H1 (cell line): ENCODE measurements around the gene PROSER3. TPM values are rescaled to one million over a fixed set of nuclear protein-coding genes. Genes with fewer than 3 reads are reported as not detected.

ENCODE experiments used
- CTCF ChIA-PET: fragments of 300-600 bp; sonication (Branson Sonifier 250); formaldehyde crosslinking; loops from one replicate; lab custom pipeline; 2021; ENCODE audit not compliant: partially characterized antibody; lab: Charles Lee
- POLR2A ChIA-PET: fragments of 300-600 bp; sonication (Branson Sonifier 250); formaldehyde crosslinking; loops from one replicate; lab custom pipeline; 2021; ENCODE audit warnings: inconsistent platforms; ENCODE audit not compliant: partially characterized antibody; lab: Charles Lee
- DNase-seq, 2 experiments: peaks; one replicate each; pipeline versions ENCODE4 v3.0.0 to v3.0.0-alpha.2; 2010 to 2022; ENCODE audit warnings: low spot score in 2 of 2, low read depth in 1 of 2, mixed read lengths in 1 of 2
- FAIRE-seq: peaks from 2 replicates; lab custom pipeline; 2011; peaks lifted over from hg19 to GRCh38; lab: Jason Lieb, UNC
- H2AFZ ChIP-seq: 2 replicates; pipeline ENCODE4 v1.8.1; 2012; ENCODE audit warnings: low read length, inconsistent platforms
- H2AK5ac ChIP-seq: 2 replicates; pipeline ENCODE4 v1.6.1; 2013; ENCODE audit warnings: low read depth, low read length
- H2BK120ac ChIP-seq: replicated peaks from 2 replicates; pipeline ENCODE3; 2013; ENCODE audit warnings: low read depth, low read length, inconsistent platforms
- H2BK12ac ChIP-seq: 2 replicates; pipeline ENCODE4 v1.6.1; 2013; ENCODE audit warnings: low read depth, low read length
- H2BK15ac ChIP-seq: 2 replicates; pipeline ENCODE4 v1.6.1; 2013; ENCODE audit warnings: low read length
- H2BK20ac ChIP-seq: 2 replicates; pipeline ENCODE4 v1.6.1; 2013; ENCODE audit warnings: low read length
- H2BK5ac ChIP-seq: 2 replicates; pipeline ENCODE4 v1.6.1; 2013; ENCODE audit warnings: low read depth, low read length
- H3K14ac ChIP-seq: 2 replicates; pipeline ENCODE4 v1.6.1; 2013; ENCODE audit warnings: inconsistent platforms; ENCODE audit not compliant: insufficient read length
- H3K18ac ChIP-seq: 2 replicates; pipeline ENCODE4 v1.6.1; 2013; ENCODE audit warnings: low read length; ENCODE audit errors: extremely low read depth
- H3K23ac ChIP-seq: 2 replicates; pipeline ENCODE4 v1.6.1; 2013; ENCODE audit warnings: inconsistent platforms; ENCODE audit not compliant: insufficient read length
- H3K23me2 ChIP-seq: 2 replicates; pipeline ENCODE4 v1.6.1; 2013; ENCODE audit warnings: low read depth, low read length
- H3K27ac ChIP-seq: 2 replicates; pipeline ENCODE4 v1.6.1; 2011; ENCODE audit warnings: low read depth, low read length, inconsistent platforms
- H3K27me3 ChIP-seq, 4 experiments: replicated peaks in 1 of 4; 1 replicate in 1 of 4; 2 replicates in 3 of 4; pipeline versions ENCODE4 v1.6.1 to v1.8.1; 2011 to 2013; ENCODE audit warnings: low read length in 3 of 4, mild to moderate bottlenecking in 3 of 4, inconsistent platforms in 2 of 4, mixed read lengths in 2 of 4, moderate library complexity in 1 of 4; ENCODE audit not compliant: control insufficient read depth in 3 of 4, insufficient read depth in 3 of 4; ENCODE audit errors: extremely low read depth in 1 of 4
- H3K36me3 ChIP-seq, 4 experiments: 2 replicates each; pipeline versions ENCODE4 v1.6.1 to v1.8.1; 2011 to 2013; ENCODE audit warnings: mild to moderate bottlenecking in 4 of 4, low read length in 3 of 4, moderate library complexity in 2 of 4, control low read depth in 1 of 4, inconsistent platforms in 1 of 4; ENCODE audit not compliant: insufficient read depth in 4 of 4, control insufficient read depth in 2 of 4
- H3K4ac ChIP-seq: replicated peaks from 2 replicates; pipeline ENCODE3; 2013; ENCODE audit warnings: low read length, low read depth, mixed read lengths, inconsistent platforms; ENCODE audit not compliant: insufficient read length
- H3K4me1 ChIP-seq, 4 experiments: replicated peaks in 1 of 4; 1 replicate in 1 of 4; 2 replicates in 3 of 4; pipeline versions ENCODE4 v1.6.1 to v1.8.1; 2011 to 2013; ENCODE audit warnings: low read length in 3 of 4, inconsistent platforms in 2 of 4, mixed read lengths in 1 of 4; ENCODE audit not compliant: insufficient read depth in 4 of 4, control insufficient read depth in 3 of 4
- H3K4me2 ChIP-seq, 2 experiments: 2 replicates each; pipeline versions ENCODE4 v1.6.1 to v1.8.1; 2011 to 2013; ENCODE audit warnings: low read depth in 2 of 2, low read length in 2 of 2, control low read depth in 1 of 2, inconsistent platforms in 1 of 2, mild to moderate bottlenecking in 1 of 2; ENCODE audit not compliant: insufficient read depth in 1 of 2
- H3K4me3 ChIP-seq, 4 experiments: fragments of 200-600, 300-600 bp in 1 of 4; sonication (generic), shearing (Covaris generic), sonication (Bioruptor Twin) in 1 of 4; 2 replicates each; pipeline versions ENCODE4 v1.5.1 to v1.8.1; 2011 to 2016; ENCODE audit warnings: low read length in 4 of 4, low read depth in 3 of 4, control low read depth in 2 of 4, inconsistent platforms in 2 of 4, mild to moderate bottlenecking in 2 of 4, mixed read lengths in 1 of 4, moderate library complexity in 1 of 4; ENCODE audit not compliant: insufficient read depth in 2 of 4; ENCODE audit errors: extremely low read depth in 1 of 4
- H3K56ac ChIP-seq: replicated peaks from 2 replicates; pipeline ENCODE3; 2013; ENCODE audit warnings: low read depth, mild to moderate bottlenecking, mixed read lengths, low read length, inconsistent platforms; ENCODE audit not compliant: insufficient read length
- H3K79me1 ChIP-seq: 2 replicates; pipeline ENCODE4 v1.6.1; 2013; ENCODE audit warnings: low read depth, low read length, control low read depth
- H3K79me2 ChIP-seq, 2 experiments: 2 replicates each; pipeline versions ENCODE4 v1.6.1 to v1.8.1; 2012 to 2013; ENCODE audit warnings: low read length in 2 of 2, mild to moderate bottlenecking in 2 of 2, inconsistent platforms in 1 of 2; ENCODE audit not compliant: insufficient read depth in 2 of 2, control insufficient read depth in 1 of 2
- H3K9ac ChIP-seq, 4 experiments: replicated peaks in 1 of 4; 1 replicate in 1 of 4; 2 replicates in 3 of 4; pipeline versions ENCODE4 v1.6.1 to v1.8.1; 2011 to 2013; ENCODE audit warnings: low read depth in 3 of 4, low read length in 3 of 4, control low read depth in 2 of 4, mild to moderate bottlenecking in 2 of 4, moderate library complexity in 2 of 4, inconsistent platforms in 1 of 4; ENCODE audit errors: extremely low read depth in 1 of 4
- H3K9me3 ChIP-seq, 2 experiments: 2 replicates each; pipeline versions ENCODE4 v1.6.1 to v1.8.1; 2012 to 2013; ENCODE audit warnings: mild to moderate bottlenecking in 2 of 2, moderate library complexity in 2 of 2, control low read depth in 1 of 2, inconsistent platforms in 1 of 2, low read depth in 1 of 2, low read length in 1 of 2, mixed read lengths in 1 of 2; ENCODE audit not compliant: insufficient read depth in 2 of 2
- H4K20me1 ChIP-seq, 2 experiments: replicated peaks in 1 of 2; 2 replicates each; pipeline versions ENCODE3 to v1.8.1; 2011 to 2013; ENCODE audit warnings: inconsistent platforms in 2 of 2, low read length in 2 of 2, mild to moderate bottlenecking in 1 of 2; ENCODE audit not compliant: insufficient read depth in 2 of 2, control insufficient read depth in 1 of 2
- H4K5ac ChIP-seq: 2 replicates; pipeline ENCODE4 v1.6.1; 2013; ENCODE audit warnings: low read length, low read depth, mixed read lengths, inconsistent platforms; ENCODE audit not compliant: insufficient read length
- H4K8ac ChIP-seq: 2 replicates; pipeline ENCODE4 v1.8.0; 2013; ENCODE audit warnings: mild to moderate bottlenecking, moderate library complexity, low read length, inconsistent platforms; ENCODE audit not compliant: insufficient read depth; ENCODE audit errors: extremely low read depth
- H4K91ac ChIP-seq: replicated peaks from 2 replicates; pipeline ENCODE3; 2013; ENCODE audit warnings: low read length, mixed read lengths, inconsistent platforms; ENCODE audit not compliant: insufficient read length
- BCL11A ChIP-seq, 2 experiments: IDR thresholded peaks; one replicate each; pipeline ENCODE4 v1.6.1; 2011; ENCODE audit warnings: low read depth in 2 of 2, low read length in 2 of 2, mild to moderate bottlenecking in 2 of 2
- HDAC2 ChIP-seq, 2 experiments: fragments of 300-600 bp in 1 of 2; sonication (generic) in 1 of 2; IDR thresholded peaks; 2 replicates each; pipeline ENCODE4 v1.6.1; 2011 to 2012; ENCODE audit warnings: low read depth in 2 of 2, low read length in 2 of 2, mild to moderate bottlenecking in 2 of 2, moderate library complexity in 2 of 2, borderline replicate concordance in 1 of 2, inconsistent platforms in 1 of 2
- MAX ChIP-seq: IDR thresholded peaks from 2 replicates; pipeline ENCODE4 v1.6.1; 2012; ENCODE audit warnings: inconsistent platforms
- NANOG ChIP-seq: IDR thresholded peaks from 2 replicates; pipeline ENCODE4 v1.6.1; 2011; ENCODE audit warnings: low read length, low read depth, mild to moderate bottlenecking, inconsistent platforms; ENCODE audit not compliant: insufficient read depth, poor library complexity, severe bottlenecking
- RBBP5 ChIP-seq: IDR thresholded peaks from 2 replicates; pipeline ENCODE4 v1.7.1; 2012; ENCODE audit warnings: low read depth, mild to moderate bottlenecking, inconsistent platforms, low read length, moderate library complexity, borderline replicate concordance
- RFX5 ChIP-seq: IDR thresholded peaks from 2 replicates; pipeline ENCODE4 v1.6.1; 2011; ENCODE audit warnings: low read depth, low read length, improper control_type of control experiment, borderline replicate concordance
- SIX5 ChIP-seq: IDR thresholded peaks from 2 replicates; pipeline ENCODE4 v1.6.1; 2011; ENCODE audit warnings: mild to moderate bottlenecking, low read depth, low read length
- SP1 ChIP-seq: IDR thresholded peaks from 2 replicates; pipeline ENCODE4 v1.6.1; 2011; ENCODE audit warnings: low read depth, low read length
- SP2 ChIP-seq: IDR thresholded peaks from 2 replicates; pipeline ENCODE4 v1.6.1; 2012; ENCODE audit warnings: mild to moderate bottlenecking, low read length, inconsistent platforms
- SP4 ChIP-seq: IDR thresholded peaks from 2 replicates; pipeline ENCODE4 v1.6.1; 2012; ENCODE audit warnings: low read length, inconsistent platforms
- WGBS, 2 experiments: shearing (Covaris generic) in 1 of 2; methylation state at CpG; one replicate each; pipeline versions ENCODE4 v1.1.6 to v1.1.7; 2013 to 2015; ENCODE audit warnings: low lambda C conversion rate in 2 of 2, mixed read lengths in 2 of 2, inconsistent platforms in 1 of 2, low coverage in 1 of 2, missing lambda C conversion rate in 1 of 2; ENCODE audit not compliant: insufficient replicate concordance in 2 of 2, insufficient coverage in 1 of 2, insufficient read length in 1 of 2; ENCODE audit errors: extremely low coverage in 1 of 2, missing lambda C conversion rate in 1 of 2; 5-methylcytosine and 5-hydroxymethylcytosine counted together
- polyA plus RNA-seq, 7 experiments: library from polyadenylated mRNA; depleted of rRNA in 3 of 7; stranded (reverse) in 5 of 7; unstranded in 2 of 7; fragments of >200 nt in 5 of 7; fragments of 200-250 nt in 2 of 7; gene quantifications; 1 replicate in 5 of 7; 2 replicates in 1 of 7; 4 replicates in 1 of 7; pipeline versions ENCODE4 v1.2.1 to v1.2.3, GENCODE V29; 2011 to 2013; ENCODE audit warnings: missing spikeins in 2 of 7, mixed read lengths in 2 of 7
- total RNA-seq: library from RNA; stranded (reverse); fragmentation: NEBNext Ultra II Directional; extraction: Animal tissue kit (Norgen Biotek cat#: 25700); gene quantifications from 2 replicates; pipeline ENCODE4 v1.2.1, GENCODE V29; 2021

PROSER3 gene
- total and polyA plus RNA-seq, 2 of the 8 experiments (the other 6 are each of a cell fraction or from before 2014, with no cell fraction given), result 17.8 to 28.9 TPM

- Histone ChIP-seq H3K4ac (no peak overlapping the region), H2BK15ac (no peak overlapping the region), H3K23me2 (peaks cover 4% of the 10 kb centered on the region; the same call in 1 of the 2 replicates), H3K18ac (no peak overlapping the region), H3K4me3 (no peak overlapping the region), H3K4me1 (peaks cover 0 to 21% (median 17%) of the 10 kb centered on the region in 4 experiments; a peak in 6 of 7 replicates), H2AK5ac (no peak overlapping the region), H3K27me3 (peaks cover 0 to 8% (median 7%) of the 10 kb centered on the region in 4 experiments; a peak in 3 of 7 replicates), H2BK12ac (no peak overlapping the region), H3K79me1 (no peaks in the 10 kb centered on the region; the same call in 1 of the 2 replicates), H4K20me1 (peaks cover 0 to 5% of the 10 kb centered on the region in 2 experiments), H2AFZ (no peak overlapping the region), H4K5ac (no peak overlapping the region), H2BK120ac (no peak overlapping the region), H3K27ac (no peak overlapping the region), H3K36me3 (peaks cover 0 to 3% (median 0%) of the 10 kb centered on the region in 4 experiments; a peak in 1 of 8 replicates), H4K91ac (no peak overlapping the region), H2BK20ac (no peak overlapping the region), H3K23ac (no peak overlapping the region), H3K9ac (no peak overlapping the region), H3K56ac (no peak overlapping the region), H2BK5ac (no peak overlapping the region), H3K79me2 (no peaks in the 10 kb centered on the region), H3K9me3 (no peaks in the 10 kb centered on the region), H3K4me2 (no peak overlapping the region), H4K8ac (no peak overlapping the region), H3K14ac (no peak overlapping the region)
- no peak for DNase-seq
- ChIA-PET CTCF (interaction anchor here (0.7 to 1.0 kb wide), 4 partner anchors 13 to 268 kb away, joined by 3 to 4 read pairs (median 4); no protein-coding TSS in a partner anchor), POLR2A (interaction anchor here (0.7 to 1.8 kb wide), 10 partner anchors 8 to 85 kb away, joined by 3 to 9 read pairs (median 4); partner anchors contain the start of genes HSPB6, KMT2B and LIN37)
- 85% methylated on average over 9 of the region's 9 CpGs; no CpG with 5 or more reads in 1 of the 2 experiments for WGBS, 2 experiments
- no peak for FAIRE-seq
- no peak for TF ChIP-seq MAX
- no peak for TF ChIP-seq SP2
- TF ChIP-seq NANOG, result no peak
- TF ChIP-seq HDAC2 (IDR thresholded peaks at IDR 0.05; ENCODE audit: borderline replicate concordance in 1 of 2, low read depth in 2 of 2, low read length in 2 of 2), result no peak
- no peak for TF ChIP-seq SP4
- no peak for TF ChIP-seq RFX5
- no peak for TF ChIP-seq SP1
- TF ChIP-seq RBBP5, result no peak
- no peak for TF ChIP-seq SIX5
- TF ChIP-seq BCL11A (IDR thresholded peaks at IDR 0.05; ENCODE audit: low read depth in 2 of 2, low read length in 2 of 2), result no peak
These were observed 15.2 kb downstream of the PROSER3 start for GRCh38 chr19:35773020-35773806.
